ENCODE measurements around the gene SPATA6.

Gene SPATA6

GRCh38 chr1:48415050-48415449, 57.0 kb downstream of the SPATA6 start:
- Histone ChIP-seq H3K27me3 (ENCODE audit: insufficient read depth, poor library complexity, severe bottlenecking) (no peaks in the 10 kb centered on the region), H3K4me3 (ENCODE audit: severe bottlenecking) (no peak overlapping the region), H3K4me1 (ENCODE audit: insufficient read depth, poor library complexity, severe bottlenecking) (no peaks in the 10 kb centered on the region), H3K27ac (ENCODE audit: poor library complexity, severe bottlenecking) (no peak overlapping the region), H3K36me3 (ENCODE audit: low read depth) (no peaks in the 10 kb centered on the region), H3K9me3 (ENCODE audit: severe bottlenecking) (no peaks in the 10 kb centered on the region)
- no peak for DNase-seq (ENCODE audit: low spot score)
- no peak for TF ChIP-seq CTCF (IDR thresholded peaks at IDR 0.05; ENCODE audit: poor library complexity, severe bottlenecking)
- ATAC-seq (ENCODE audit: low read depth): no peak

GRCh38 chr1:48414264-48414663, 57.7 kb downstream of the SPATA6 start:
- no peaks in the 10 kb centered on the region for H3K27me3 ChIP-seq (ENCODE audit: insufficient read depth, poor library complexity, severe bottlenecking)
- ATAC-seq (ENCODE audit: low read depth) (no peak; the same call in 2 of the 3 replicates), DNase-seq (ENCODE audit: low spot score) (no peak)
- no peak overlapping the region for H3K27ac ChIP-seq (ENCODE audit: poor library complexity, severe bottlenecking)
- no peaks in the 10 kb centered on the region for H3K4me1 ChIP-seq (ENCODE audit: insufficient read depth, poor library complexity, severe bottlenecking)
- H3K9me3 ChIP-seq (ENCODE audit: severe bottlenecking): no peaks in the 10 kb centered on the region
- no peak for TF ChIP-seq CTCF (IDR thresholded peaks at IDR 0.05; ENCODE audit: poor library complexity, severe bottlenecking)
- no peaks in the 10 kb centered on the region for H3K36me3 ChIP-seq (ENCODE audit: low read depth)
- H3K4me3 ChIP-seq (ENCODE audit: severe bottlenecking): no peak overlapping the region

DNA sequence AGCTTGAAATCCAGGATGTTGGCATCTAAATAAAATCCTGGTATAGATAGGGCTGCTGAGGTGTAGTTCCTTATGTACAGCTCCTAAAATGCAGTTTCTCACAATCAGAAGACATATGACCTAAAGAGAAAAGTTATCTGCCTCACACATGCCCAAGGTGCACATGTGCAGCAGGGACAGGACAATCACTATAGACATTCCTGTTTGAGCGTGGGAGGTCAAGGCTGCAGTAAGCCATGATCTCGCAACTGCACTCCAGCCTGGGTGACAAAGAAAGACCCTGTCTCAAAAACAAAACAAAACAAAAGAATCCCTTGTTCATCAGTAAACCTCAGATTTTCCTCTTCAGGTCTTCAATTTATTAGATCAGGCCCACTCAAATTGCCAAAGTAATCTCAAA, 66.1 kb downstream of the SPATA6 start:
- no peaks in the 10 kb centered on the region for H3K9me3 ChIP-seq (ENCODE audit: severe bottlenecking)
- ATAC-seq (ENCODE audit: low read depth): no peak
- H3K36me3 ChIP-seq (ENCODE audit: low read depth): no peaks in the 10 kb centered on the region
- no peak overlapping the region for H3K4me3 ChIP-seq (ENCODE audit: severe bottlenecking)
- TF ChIP-seq CTCF (IDR thresholded peaks at IDR 0.05; ENCODE audit: poor library complexity, severe bottlenecking): no peak
- no peaks in the 10 kb centered on the region for H3K4me1 ChIP-seq (ENCODE audit: insufficient read depth, poor library complexity, severe bottlenecking)
- no peak for DNase-seq (ENCODE audit: low spot score)
- no peak overlapping the region for H3K27ac ChIP-seq (ENCODE audit: poor library complexity, severe bottlenecking)
- H3K27me3 ChIP-seq (ENCODE audit: insufficient read depth, poor library complexity, severe bottlenecking): no peaks in the 10 kb centered on the region

DNA sequence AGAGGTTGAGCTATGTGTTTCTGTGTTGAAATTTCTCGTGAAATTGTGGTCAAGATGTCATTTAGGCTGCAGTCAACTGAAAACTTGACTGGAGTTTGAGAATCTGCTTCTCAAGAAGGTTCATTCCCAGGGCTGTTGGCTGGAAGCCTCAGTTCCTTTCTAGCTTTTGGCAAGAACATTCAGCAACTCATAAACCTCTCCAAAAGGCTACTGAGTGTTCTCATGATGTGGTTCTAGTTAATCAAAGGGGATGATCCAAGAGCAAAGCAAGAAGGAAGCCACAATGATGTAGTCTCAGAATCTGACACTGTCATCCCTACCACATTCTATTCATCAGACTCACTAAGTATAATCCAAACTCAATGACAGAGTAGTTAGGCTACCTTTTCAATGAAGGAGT, 66.6 kb downstream of the SPATA6 start:
- DNase-seq (ENCODE audit: low spot score): no peak
- Histone ChIP-seq H3K4me3 (ENCODE audit: severe bottlenecking) (no peak overlapping the region), H3K27ac (ENCODE audit: poor library complexity, severe bottlenecking) (no peak overlapping the region), H3K9me3 (ENCODE audit: severe bottlenecking) (no peaks in the 10 kb centered on the region), H3K4me1 (ENCODE audit: insufficient read depth, poor library complexity, severe bottlenecking) (no peaks in the 10 kb centered on the region), H3K27me3 (ENCODE audit: insufficient read depth, poor library complexity, severe bottlenecking) (no peaks in the 10 kb centered on the region), H3K36me3 (ENCODE audit: low read depth) (no peaks in the 10 kb centered on the region)
- no peak for ATAC-seq (ENCODE audit: low read depth)
- TF ChIP-seq CTCF (IDR thresholded peaks at IDR 0.05; ENCODE audit: poor library complexity, severe bottlenecking): no peak

- DNase-seq (ENCODE audit: low spot score) (no peak), ATAC-seq (ENCODE audit: low read depth) (no peak)
- Histone ChIP-seq H3K36me3 (ENCODE audit: low read depth) (no peaks in the 10 kb centered on the region), H3K4me3 (ENCODE audit: severe bottlenecking) (no peak overlapping the region), H3K27ac (ENCODE audit: poor library complexity, severe bottlenecking) (no peak overlapping the region), H3K4me1 (ENCODE audit: insufficient read depth, poor library complexity, severe bottlenecking) (no peaks in the 10 kb centered on the region), H3K27me3 (ENCODE audit: insufficient read depth, poor library complexity, severe bottlenecking) (no peaks in the 10 kb centered on the region), H3K9me3 (ENCODE audit: severe bottlenecking) (no peaks in the 10 kb centered on the region)
- no peak for TF ChIP-seq CTCF (IDR thresholded peaks at IDR 0.05; ENCODE audit: poor library complexity, severe bottlenecking)
Observed at GRCh38 chr1:48402599-48402998, 69.4 kb downstream of the SPATA6 start.

Data from RWPE2 (cell line).